ENCODE data around the gene FHOD3. TPM values are rescaled to one million over a fixed set of nuclear protein-coding genes. Genes with fewer than 3 reads are reported as not detected.

Gene FHOD3
- total RNA-seq, 1 experiment from 2014 or later = 10.6 TPM

DNA sequence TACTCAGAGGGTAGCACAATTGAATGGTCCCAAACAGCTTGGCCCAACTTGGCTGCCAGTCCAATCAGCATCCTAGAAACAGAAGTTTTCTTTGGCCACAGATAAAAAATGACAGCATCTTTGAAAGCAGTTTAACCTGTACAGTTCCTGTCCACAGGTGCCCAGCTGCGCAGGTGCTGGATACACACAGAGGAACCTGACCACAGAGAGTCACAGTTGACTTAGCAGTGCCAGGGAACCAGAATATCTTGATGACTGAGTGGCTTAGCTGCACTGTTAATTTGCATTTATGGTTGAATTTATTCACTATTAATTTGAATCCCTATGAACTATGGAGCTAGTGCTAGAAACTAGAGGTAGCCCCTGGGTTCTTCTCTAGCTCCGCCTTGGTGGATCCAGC, 437.6 kb downstream of the FHOD3 start:
- no peak for TF ChIP-seq EZH2 (IDR thresholded peaks at IDR 0.05; ENCODE audit: low read depth)
- TF ChIP-seq CTCF (conservative IDR thresholded peaks at IDR 0.05) = no peak
- Histone ChIP-seq H3K79me2 (ENCODE audit: low read depth) (no peaks in the 10 kb centered on the region), H3K4me3 (no peak overlapping the region), H2AFZ (no peak overlapping the region), H3K36me3 (ENCODE audit: low read depth) (no peaks in the 10 kb centered on the region), H3F3A (ENCODE audit: insufficient read depth, low read depth) (no peaks in the 10 kb centered on the region), H3K9me2 (ENCODE audit: insufficient read depth) (no peaks in the 10 kb centered on the region), H3K4me1 (replicated peaks; ENCODE audit: insufficient read depth) (no peaks in the 10 kb centered on the region), H3K27ac (no peak overlapping the region), H3K4me2 (no peak overlapping the region), H3K27me3 (ENCODE audit: insufficient read depth, low read depth) (no peaks in the 10 kb centered on the region), H3K9me3 (ENCODE audit: insufficient read depth, low read depth) (no peaks in the 10 kb centered on the region), H4K20me1 (ENCODE audit: insufficient read depth) (no peaks in the 10 kb centered on the region)
- POLR2A ChIA-PET (ENCODE audit: unreplicated experiment) = no interaction called here
- DNase-seq = no peak
- BruUV-seq (replicated peaks) = no TSS peak
- CTCF ChIA-PET = no interaction called here
- intact Hi-C loops (cut with micrococcal nuclease; ENCODE audit: unreplicated experiment) = no loop called here

GRCh38 chr18:36736094-36736493, 438.6 kb downstream of the FHOD3 start:
- POLR2A ChIA-PET (ENCODE audit: unreplicated experiment) = no interaction called here
- Histone ChIP-seq H3K4me3 (no peak overlapping the region), H3K4me1 (replicated peaks; ENCODE audit: insufficient read depth) (no peaks in the 10 kb centered on the region), H3K27me3 (ENCODE audit: insufficient read depth, low read depth) (no peaks in the 10 kb centered on the region), H2AFZ (no peak overlapping the region), H3K79me2 (ENCODE audit: low read depth) (no peaks in the 10 kb centered on the region), H3K9me3 (ENCODE audit: insufficient read depth, low read depth) (no peaks in the 10 kb centered on the region), H3K9me2 (ENCODE audit: insufficient read depth) (no peaks in the 10 kb centered on the region), H3F3A (ENCODE audit: insufficient read depth, low read depth) (no peaks in the 10 kb centered on the region), H3K4me2 (no peak overlapping the region), H4K20me1 (ENCODE audit: insufficient read depth) (no peaks in the 10 kb centered on the region), H3K27ac (no peak overlapping the region), H3K36me3 (ENCODE audit: low read depth) (no peaks in the 10 kb centered on the region)
- no peak for TF ChIP-seq EZH2 (IDR thresholded peaks at IDR 0.05; ENCODE audit: low read depth)
- no peak for TF ChIP-seq CTCF (conservative IDR thresholded peaks at IDR 0.05)
- no TSS peak for BruUV-seq (replicated peaks)
- no peak for DNase-seq
- intact Hi-C loops (cut with micrococcal nuclease; ENCODE audit: unreplicated experiment) = no loop called here
- CTCF ChIA-PET = no interaction called here

DNA sequence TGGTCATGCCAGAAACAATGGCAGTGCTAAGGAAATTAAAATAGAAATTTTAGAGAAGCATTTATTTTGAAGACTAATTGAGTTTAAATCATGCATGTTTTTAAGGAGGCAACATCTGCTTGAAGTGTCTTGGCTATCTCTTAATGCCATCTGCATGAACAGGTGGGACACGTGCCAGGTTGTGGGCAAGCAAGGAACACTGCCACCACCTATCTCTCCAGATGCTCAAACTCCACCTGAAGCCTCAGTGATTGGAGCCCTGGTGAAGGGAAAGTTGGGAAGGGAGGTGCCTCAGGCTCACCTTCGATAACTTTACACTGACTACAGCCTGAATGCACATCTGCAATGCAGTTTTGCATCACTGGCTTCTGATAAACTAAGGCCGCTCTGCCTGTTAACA, 439.8 kb downstream of the FHOD3 start:
- H3F3A ChIP-seq (ENCODE audit: insufficient read depth, low read depth) = no peaks in the 10 kb centered on the region
- H4K20me1 ChIP-seq (ENCODE audit: insufficient read depth) = no peaks in the 10 kb centered on the region
- intact Hi-C loops (cut with micrococcal nuclease; ENCODE audit: unreplicated experiment) = no loop called here
- no peak overlapping the region for H2AFZ ChIP-seq
- no peaks in the 10 kb centered on the region for H3K79me2 ChIP-seq (ENCODE audit: low read depth)
- H3K9me2 ChIP-seq (ENCODE audit: insufficient read depth) = no peaks in the 10 kb centered on the region
- no peak for DNase-seq
- ChIA-PET CTCF (no interaction called here), POLR2A (ENCODE audit: unreplicated experiment) (no interaction called here)
- no peaks in the 10 kb centered on the region for H3K36me3 ChIP-seq (ENCODE audit: low read depth)
- H3K27me3 ChIP-seq (ENCODE audit: insufficient read depth, low read depth) = no peaks in the 10 kb centered on the region
- H3K4me3 ChIP-seq = no peak overlapping the region
- H3K4me1 ChIP-seq (replicated peaks; ENCODE audit: insufficient read depth) = no peaks in the 10 kb centered on the region
- no peak overlapping the region for H3K4me2 ChIP-seq
- TF ChIP-seq CTCF (conservative IDR thresholded peaks at IDR 0.05) = no peak
- no peak for TF ChIP-seq EZH2 (IDR thresholded peaks at IDR 0.05; ENCODE audit: low read depth)
- no peak overlapping the region for H3K27ac ChIP-seq
- no peaks in the 10 kb centered on the region for H3K9me3 ChIP-seq (ENCODE audit: insufficient read depth, low read depth)
- BruUV-seq (replicated peaks) = no TSS peak

All from PC-9 (cell line).